DOHH2 (cell line): ENCODE data around the gene ARHGAP29.
A peak's percentile ranks its signal among the peaks of the same experiment; 100 is the strongest.

Source experiments
- H3F3A ChIP-seq: fragments of 200-600 bp; sonication (generic), shearing (Covaris generic); 2 replicates; pipeline ENCODE4 v1.6.0; 2016; ENCODE audit warnings: antibody characterized with exemption, mild to moderate bottlenecking; ENCODE audit not compliant: control insufficient read depth, insufficient read depth
- H3K27ac ChIP-seq: fragments of 200-600 bp; sonication (generic); 2 replicates; pipeline ENCODE4 v1.5.1; 2014; ENCODE audit warnings: low read depth, mild to moderate bottlenecking, low read length, moderate library complexity
- H3K27me3 ChIP-seq: fragments of 200-600 bp; sonication (generic); 2 replicates; pipeline ENCODE4 v1.6.1; 2014; ENCODE audit warnings: mild to moderate bottlenecking, low read length, mixed read lengths; ENCODE audit not compliant: control insufficient read depth
- H3K36me3 ChIP-seq: fragments of 200-600 bp; sonication (generic); 2 replicates; pipeline ENCODE4 v1.6.1; 2014; ENCODE audit warnings: mild to moderate bottlenecking, low read length, moderate library complexity, mixed read lengths; ENCODE audit not compliant: control insufficient read depth
- H3K4me1 ChIP-seq: fragments of 200-600 bp; sonication (generic); 2 replicates; pipeline ENCODE4 v1.6.1; 2014; ENCODE audit warnings: mild to moderate bottlenecking, low read length, mixed read lengths; ENCODE audit not compliant: control insufficient read depth
- H3K4me2 ChIP-seq: fragments of 200-600 bp; sonication (generic); 2 replicates; pipeline ENCODE4 v1.6.0; 2014; ENCODE audit warnings: mild to moderate bottlenecking, low read length, moderate library complexity
- H3K4me3 ChIP-seq: fragments of 200-600 bp; sonication (generic); 2 replicates; pipeline ENCODE4 v1.5.1; 2014; ENCODE audit warnings: mild to moderate bottlenecking, low read length, mixed read lengths
- H3K79me2 ChIP-seq: fragments of 200-600 bp; sonication (generic); 2 replicates; pipeline ENCODE4 v1.6.1; 2014; ENCODE audit warnings: mild to moderate bottlenecking, low read length, mixed read lengths; ENCODE audit not compliant: control insufficient read depth
- H3K9me2 ChIP-seq: fragments of 200-600 bp; sonication (generic); replicated peaks from 2 replicates; pipeline ENCODE4 v1.6.1; 2014; ENCODE audit warnings: mild to moderate bottlenecking, low read length, mixed read lengths; ENCODE audit not compliant: control insufficient read depth
- H3K9me3 ChIP-seq: fragments of 200-600 bp; sonication (generic); 2 replicates; pipeline ENCODE4 v1.6.1; 2014; ENCODE audit warnings: antibody characterized with exemption, low read length, mixed read lengths; ENCODE audit not compliant: control insufficient read depth, insufficient read depth
- H4K20me1 ChIP-seq: fragments of 200-600 bp; sonication (generic); 2 replicates; pipeline ENCODE4 v1.6.0; 2014; ENCODE audit warnings: low read depth, mild to moderate bottlenecking, antibody characterized with exemption, low read length, moderate library complexity; ENCODE audit not compliant: control insufficient read depth, insufficient read depth
- EZH2phosphoT487 ChIP-seq: fragments of 200-600 bp; sonication (generic); IDR thresholded peaks from 2 replicates; pipeline ENCODE4 v1.6.1; 2017; ENCODE audit warnings: borderline replicate concordance, mild to moderate bottlenecking, antibody characterized with exemption, low read length, moderate library complexity, mixed read lengths
- TF ChIP-seq, protein P1 (sequence below): fragments of 200-600 bp; sonication (generic); IDR thresholded peaks from one replicate; pipeline ENCODE4 v1.5.1; 2014; ENCODE audit warnings: antibody characterized with exemption, mild to moderate bottlenecking, low read depth, low read length; ENCODE audit not compliant: poor library complexity, severe bottlenecking

Gene ARHGAP29

GRCh38 chr1:94236630-94237290, 624 bp downstream of the ARHGAP29 start:
- H3K79me2 ChIP-seq = no peaks in the 10 kb centered on the region
- peak overlapping the region; percentile 65 for H3K4me3 ChIP-seq
- peak overlapping the region; percentile 68 for H3K4me2 ChIP-seq
- H3K27me3 ChIP-seq = peaks cover 40% of the 10 kb centered on the region
- H3F3A ChIP-seq = no peaks in the 10 kb centered on the region
- H3K27ac ChIP-seq = no peak overlapping the region
- TF ChIP-seq EZH2phosphoT487 = no peak
- TF ChIP-seq, protein P1, sequence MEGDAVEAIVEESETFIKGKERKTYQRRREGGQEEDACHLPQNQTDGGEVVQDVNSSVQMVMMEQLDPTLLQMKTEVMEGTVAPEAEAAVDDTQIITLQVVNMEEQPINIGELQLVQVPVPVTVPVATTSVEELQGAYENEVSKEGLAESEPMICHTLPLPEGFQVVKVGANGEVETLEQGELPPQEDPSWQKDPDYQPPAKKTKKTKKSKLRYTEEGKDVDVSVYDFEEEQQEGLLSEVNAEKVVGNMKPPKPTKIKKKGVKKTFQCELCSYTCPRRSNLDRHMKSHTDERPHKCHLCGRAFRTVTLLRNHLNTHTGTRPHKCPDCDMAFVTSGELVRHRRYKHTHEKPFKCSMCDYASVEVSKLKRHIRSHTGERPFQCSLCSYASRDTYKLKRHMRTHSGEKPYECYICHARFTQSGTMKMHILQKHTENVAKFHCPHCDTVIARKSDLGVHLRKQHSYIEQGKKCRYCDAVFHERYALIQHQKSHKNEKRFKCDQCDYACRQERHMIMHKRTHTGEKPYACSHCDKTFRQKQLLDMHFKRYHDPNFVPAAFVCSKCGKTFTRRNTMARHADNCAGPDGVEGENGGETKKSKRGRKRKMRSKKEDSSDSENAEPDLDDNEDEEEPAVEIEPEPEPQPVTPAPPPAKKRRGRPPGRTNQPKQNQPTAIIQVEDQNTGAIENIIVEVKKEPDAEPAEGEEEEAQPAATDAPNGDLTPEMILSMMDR = no peak
- no peaks in the 10 kb centered on the region for H3K4me1 ChIP-seq
- H4K20me1 ChIP-seq = no peaks in the 10 kb centered on the region
- H3K9me3 ChIP-seq = no peaks in the 10 kb centered on the region
- no peaks in the 10 kb centered on the region for H3K9me2 ChIP-seq
- H3K36me3 ChIP-seq = no peaks in the 10 kb centered on the region

DNA sequence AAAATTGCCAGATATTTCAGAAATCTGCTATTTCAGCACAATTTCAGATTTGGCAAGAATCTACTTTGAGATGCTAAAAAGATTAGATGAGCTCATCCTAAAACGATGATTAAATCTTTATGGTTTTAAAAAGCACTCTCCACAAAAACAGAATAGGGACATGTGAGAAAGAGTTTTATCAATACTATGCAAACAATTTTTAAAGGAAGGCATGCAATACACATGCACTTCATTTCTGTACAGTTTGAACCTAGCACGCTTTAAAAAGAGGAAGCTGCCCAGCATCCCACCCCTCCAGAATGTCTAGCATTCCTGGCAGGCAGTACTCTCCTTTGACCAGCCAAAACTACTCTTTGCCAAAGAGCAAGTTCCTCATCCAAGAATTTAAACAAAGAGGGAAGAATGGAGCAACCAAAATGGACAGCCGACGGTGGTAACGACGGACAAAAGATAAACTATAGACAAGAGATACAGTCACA, 1.3 kb downstream of the ARHGAP29 start:
- Histone ChIP-seq H3F3A (no peaks in the 10 kb centered on the region), H3K27me3 (peaks cover 44% of the 10 kb centered on the region), H3K4me1 (no peaks in the 10 kb centered on the region), H4K20me1 (no peaks in the 10 kb centered on the region), H3K27ac (no peak overlapping the region), H3K4me3 (no peak overlapping the region), H3K9me2 (no peaks in the 10 kb centered on the region), H3K4me2 (no peak overlapping the region), H3K9me3 (no peaks in the 10 kb centered on the region), H3K79me2 (no peaks in the 10 kb centered on the region), H3K36me3 (no peaks in the 10 kb centered on the region)
- TF ChIP-seq, protein P1 = no peak
- TF ChIP-seq EZH2phosphoT487 = no peak

DNA sequence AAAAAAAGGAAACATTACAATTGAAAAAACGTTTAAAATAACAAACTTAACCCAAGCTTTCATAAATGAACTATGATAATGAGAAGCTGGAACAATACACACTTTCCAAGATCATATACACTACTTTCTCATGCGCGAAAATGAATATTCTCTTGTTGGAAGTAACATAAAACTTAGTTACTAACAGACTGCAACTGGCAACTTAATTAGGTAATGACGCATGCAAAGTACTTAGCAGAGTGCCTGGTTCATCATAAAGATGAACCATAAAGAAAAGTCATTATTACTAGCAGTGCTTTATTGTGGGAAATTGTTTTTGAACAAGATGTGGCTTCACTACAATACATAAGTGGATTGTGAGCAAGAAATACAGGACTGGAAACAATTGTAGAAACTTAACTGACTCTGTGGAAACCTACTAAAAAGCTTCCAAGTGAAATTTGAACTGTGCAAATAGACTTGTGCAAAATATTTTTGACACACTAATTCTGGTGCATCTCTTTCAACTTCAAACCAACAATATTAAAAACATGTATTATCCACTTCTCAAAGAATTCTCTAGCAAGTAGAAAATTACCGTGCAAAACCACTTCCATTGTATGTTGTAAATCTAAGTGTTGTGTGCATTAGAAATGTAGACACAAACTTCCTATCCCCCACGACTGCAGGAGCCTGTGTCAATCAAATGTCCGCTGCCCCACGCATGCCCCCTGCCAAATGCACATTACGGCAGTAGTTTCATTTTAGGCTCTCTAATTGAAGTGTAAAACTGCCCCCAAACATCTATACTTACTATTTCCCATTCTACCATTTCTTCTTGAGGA, 2.0 kb downstream of the ARHGAP29 start:
- Histone ChIP-seq H3K9me3 (no peaks in the 10 kb centered on the region), H4K20me1 (no peaks in the 10 kb centered on the region), H3K4me2 (no peak overlapping the region), H3K79me2 (no peaks in the 10 kb centered on the region), H3K4me1 (no peaks in the 10 kb centered on the region), H3K9me2 (no peaks in the 10 kb centered on the region), H3K4me3 (no peak overlapping the region), H3K36me3 (no peaks in the 10 kb centered on the region), H3K27ac (no peak overlapping the region), H3K27me3 (peaks cover 46% of the 10 kb centered on the region), H3F3A (no peaks in the 10 kb centered on the region)
- TF ChIP-seq EZH2phosphoT487 = no peak
- TF ChIP-seq, protein P1 = no peak
